Astrocyte (in vitro differentiated cells and primary cell): ENCODE results near the gene STARD8. TPM values are rescaled to one million over a fixed set of nuclear protein-coding genes. Genes with fewer than 3 reads are reported as not detected.
A peak's percentile ranks its signal among the peaks of the same experiment; 100 is the strongest.

Experiments used
- DNase-seq: peaks from one replicate; pipeline ENCODE4 v3.0.0-alpha.2; 2010; ENCODE audit warnings: low read depth
- FAIRE-seq: peaks from 2 replicates; lab custom pipeline; 2011; peaks lifted over from hg19 to GRCh38; lab: Jason Lieb, UNC
- H2AFZ ChIP-seq: 2 replicates; pipeline ENCODE4 v1.6.0; 2012; ENCODE audit warnings: low read depth, low read length, inconsistent platforms
- H3K27ac ChIP-seq: 2 replicates; pipeline ENCODE4 v1.5.1; 2011; ENCODE audit warnings: low read depth, low read length, inconsistent platforms
- H3K27me3 ChIP-seq: 2 replicates; pipeline ENCODE4 v1.6.0; 2011; ENCODE audit warnings: low read length, inconsistent platforms; ENCODE audit not compliant: insufficient read depth
- H3K36me3 ChIP-seq: 2 replicates; pipeline ENCODE4 v1.5.1; 2011; ENCODE audit warnings: low read length, inconsistent platforms; ENCODE audit not compliant: insufficient read depth
- H3K4me1 ChIP-seq: 2 replicates; pipeline ENCODE4 v1.5.1; 2011; ENCODE audit warnings: low read length, inconsistent platforms; ENCODE audit not compliant: insufficient read depth
- H3K4me2 ChIP-seq: 2 replicates; pipeline ENCODE4 v1.6.0; 2012; ENCODE audit warnings: low read length, inconsistent platforms
- H3K4me3 ChIP-seq: 2 replicates; pipeline ENCODE4 v1.5.1; 2011; ENCODE audit warnings: low read depth, mild to moderate bottlenecking, low read length, inconsistent platforms; ENCODE audit not compliant: insufficient read depth
- H3K79me2 ChIP-seq: 2 replicates; pipeline ENCODE4 v1.6.0; 2012; ENCODE audit warnings: mild to moderate bottlenecking, low read length, inconsistent platforms; ENCODE audit not compliant: insufficient read depth
- H3K9ac ChIP-seq: 2 replicates; pipeline ENCODE4 v1.6.0; 2012; ENCODE audit warnings: mild to moderate bottlenecking, low read length, inconsistent platforms
- H3K9me3 ChIP-seq: 2 replicates; pipeline ENCODE4 v1.5.1; 2012; ENCODE audit warnings: low read depth, mild to moderate bottlenecking, low read length, inconsistent platforms; ENCODE audit not compliant: insufficient read depth
- H4K20me1 ChIP-seq: 2 replicates; pipeline ENCODE4 v1.6.0; 2012; ENCODE audit warnings: low read length, inconsistent platforms; ENCODE audit not compliant: insufficient read depth
- H3K27ac Mint-ChIP-seq: one replicate; pipeline ENCODE4 v1.8.0; 2021; ENCODE audit warnings: mild to moderate bottlenecking, mixed read lengths; ENCODE audit not compliant: unreplicated experiment
- H3K27me3 Mint-ChIP-seq: one replicate; pipeline ENCODE4 v1.8.0; 2021; ENCODE audit warnings: low read depth, mixed read lengths; ENCODE audit not compliant: unreplicated experiment
- H3K36me3 Mint-ChIP-seq: one replicate; pipeline ENCODE4 v1.8.0; 2021; ENCODE audit warnings: low read depth, mixed read lengths; ENCODE audit not compliant: unreplicated experiment
- H3K4me1 Mint-ChIP-seq: one replicate; pipeline ENCODE4 v1.8.0; 2021; ENCODE audit warnings: low read depth, mixed read lengths; ENCODE audit not compliant: unreplicated experiment
- H3K4me3 Mint-ChIP-seq: one replicate; pipeline ENCODE4 v1.8.0; 2021; ENCODE audit warnings: mild to moderate bottlenecking, moderate library complexity, mixed read lengths; ENCODE audit not compliant: unreplicated experiment
- H3K9me3 Mint-ChIP-seq: one replicate; pipeline ENCODE4 v1.8.0; 2021; ENCODE audit warnings: mild to moderate bottlenecking, mixed read lengths; ENCODE audit not compliant: unreplicated experiment
- EZH2 ChIP-seq: IDR thresholded peaks from 2 replicates; pipeline ENCODE4 v1.6.1; 2012; ENCODE audit warnings: mild to moderate bottlenecking, low read length, inconsistent platforms; ENCODE audit not compliant: insufficient read depth
- total RNA-seq: library from RNA; stranded (reverse); gene quantifications from 2 replicates; pipeline ENCODE4 v1.2.1, GENCODE V29; 2021
- TF ChIP-seq, protein P1 (sequence below): IDR thresholded peaks from 2 replicates; pipeline ENCODE4 v1.5.1; 2011; ENCODE audit warnings: low read depth, mild to moderate bottlenecking, inconsistent platforms, low read length, moderate library complexity; ENCODE audit not compliant: insufficient read depth

The STARD8 gene
- total RNA-seq, 1 donor from 2014 or later, result 1.3 TPM

DNA sequence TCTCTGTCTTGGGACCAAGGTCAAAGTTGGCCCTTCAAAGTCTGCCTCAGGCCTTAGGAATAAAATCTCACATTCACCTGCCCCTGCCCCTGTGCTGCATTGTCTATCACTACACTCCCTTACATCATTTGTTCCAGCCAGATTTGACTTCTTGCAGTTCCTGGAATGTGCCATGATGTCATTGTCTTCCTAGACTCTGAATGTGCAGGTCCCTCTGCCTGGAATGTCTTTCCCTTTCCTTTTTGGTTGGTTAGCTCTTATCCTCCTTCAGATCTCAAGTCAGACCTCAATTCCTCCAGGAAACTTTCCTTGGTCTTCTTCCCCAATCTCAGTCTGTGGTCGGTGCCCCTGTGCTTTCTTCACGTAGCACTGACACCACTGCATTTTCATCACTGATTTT is 113.6 kb downstream of the STARD8 start:
- Histone ChIP-seq H4K20me1 (no peaks in the 10 kb centered on the region), H3K79me2 (no peaks in the 10 kb centered on the region), H3K27me3 (no peaks in the 10 kb centered on the region), H3K4me1 (no peaks in the 10 kb centered on the region), H3K4me3 (no peak overlapping the region), H3K36me3 (no peaks in the 10 kb centered on the region), H3K9me3 (no peaks in the 10 kb centered on the region), H3K27ac (no peak overlapping the region), H2AFZ (no peak overlapping the region), H3K4me2 (no peak overlapping the region), H3K9ac (no peak overlapping the region)
- Mint-ChIP-seq H3K4me1 (peaks cover 6% of the 10 kb centered on the region), H3K9me3 (no peaks in the 10 kb centered on the region), H3K27me3 (peaks cover 7% of the 10 kb centered on the region), H3K27ac (no peak overlapping the region), H3K36me3 (no peaks in the 10 kb centered on the region), H3K4me3 (no peak overlapping the region)
- FAIRE-seq (peak; percentile 68), DNase-seq (no peak)
- TF ChIP-seq EZH2, result no peak
- TF ChIP-seq, protein P1, sequence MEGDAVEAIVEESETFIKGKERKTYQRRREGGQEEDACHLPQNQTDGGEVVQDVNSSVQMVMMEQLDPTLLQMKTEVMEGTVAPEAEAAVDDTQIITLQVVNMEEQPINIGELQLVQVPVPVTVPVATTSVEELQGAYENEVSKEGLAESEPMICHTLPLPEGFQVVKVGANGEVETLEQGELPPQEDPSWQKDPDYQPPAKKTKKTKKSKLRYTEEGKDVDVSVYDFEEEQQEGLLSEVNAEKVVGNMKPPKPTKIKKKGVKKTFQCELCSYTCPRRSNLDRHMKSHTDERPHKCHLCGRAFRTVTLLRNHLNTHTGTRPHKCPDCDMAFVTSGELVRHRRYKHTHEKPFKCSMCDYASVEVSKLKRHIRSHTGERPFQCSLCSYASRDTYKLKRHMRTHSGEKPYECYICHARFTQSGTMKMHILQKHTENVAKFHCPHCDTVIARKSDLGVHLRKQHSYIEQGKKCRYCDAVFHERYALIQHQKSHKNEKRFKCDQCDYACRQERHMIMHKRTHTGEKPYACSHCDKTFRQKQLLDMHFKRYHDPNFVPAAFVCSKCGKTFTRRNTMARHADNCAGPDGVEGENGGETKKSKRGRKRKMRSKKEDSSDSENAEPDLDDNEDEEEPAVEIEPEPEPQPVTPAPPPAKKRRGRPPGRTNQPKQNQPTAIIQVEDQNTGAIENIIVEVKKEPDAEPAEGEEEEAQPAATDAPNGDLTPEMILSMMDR, result no peak

DNA sequence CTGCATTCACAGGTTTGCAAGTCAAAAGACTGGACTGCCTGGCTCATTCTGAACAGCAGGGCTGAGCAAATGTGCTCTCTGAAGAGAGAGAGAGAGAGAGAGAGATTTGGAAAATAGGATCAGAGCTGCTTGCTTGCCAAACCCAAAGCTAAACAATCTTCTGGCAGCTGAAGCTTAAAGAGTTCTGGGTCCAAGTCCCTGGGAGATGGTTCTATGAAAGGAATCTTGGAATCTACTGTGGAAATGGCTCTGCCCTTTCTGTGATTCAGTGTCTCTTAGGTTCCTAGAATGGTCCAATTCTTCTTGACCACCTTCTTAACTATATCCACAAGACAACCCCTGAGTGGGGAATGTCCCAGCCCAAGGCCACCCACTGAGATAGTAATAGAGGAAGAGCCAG is 115.3 kb downstream of the STARD8 start:
- no peaks in the 10 kb centered on the region for H3K27me3 ChIP-seq
- H3K9me3 ChIP-seq, result no peaks in the 10 kb centered on the region
- no peaks in the 10 kb centered on the region for H3K4me1 ChIP-seq
- Mint-ChIP-seq H3K36me3 (no peaks in the 10 kb centered on the region), H3K27me3 (peaks cover 9% of the 10 kb centered on the region), H3K4me3 (no peak overlapping the region), H3K9me3 (no peaks in the 10 kb centered on the region), H3K4me1 (peaks cover 6% of the 10 kb centered on the region), H3K27ac (no peak overlapping the region)
- H3K9ac ChIP-seq, result no peak overlapping the region
- no peak overlapping the region for H2AFZ ChIP-seq
- no peak overlapping the region for H3K4me3 ChIP-seq
- no peak for TF ChIP-seq EZH2
- TF ChIP-seq, protein P1, result no peak
- H3K4me2 ChIP-seq, result no peak overlapping the region
- H3K36me3 ChIP-seq, result no peaks in the 10 kb centered on the region
- no peaks in the 10 kb centered on the region for H4K20me1 ChIP-seq
- H3K79me2 ChIP-seq, result no peaks in the 10 kb centered on the region
- DNase-seq, result no peak
- FAIRE-seq, result no peak
- no peak overlapping the region for H3K27ac ChIP-seq

DNA sequence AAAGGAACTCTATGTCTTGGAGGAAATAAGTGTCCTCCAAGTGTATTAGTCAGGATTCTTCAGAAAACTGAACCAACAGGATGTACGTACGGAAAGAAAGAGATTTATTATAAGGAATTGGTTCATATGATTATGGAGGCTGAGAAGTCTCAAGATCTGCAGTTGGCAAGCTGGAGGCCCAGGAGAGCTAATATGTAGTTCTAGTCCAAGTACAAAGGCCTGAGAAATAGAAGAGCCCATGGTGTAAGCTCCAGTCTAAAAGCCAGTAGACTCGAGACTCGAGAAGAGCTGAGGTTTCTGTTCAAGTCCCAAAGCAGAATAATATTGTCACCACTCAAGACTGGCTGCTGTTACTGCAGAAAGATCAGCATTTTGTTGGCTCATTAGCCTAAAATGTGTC is 116.0 kb downstream of the STARD8 start:
- Histone ChIP-seq H2AFZ (no peak overlapping the region), H3K27ac (no peak overlapping the region), H3K4me3 (no peak overlapping the region), H3K9ac (no peak overlapping the region), H3K4me1 (no peaks in the 10 kb centered on the region), H3K79me2 (no peaks in the 10 kb centered on the region), H4K20me1 (no peaks in the 10 kb centered on the region), H3K9me3 (no peaks in the 10 kb centered on the region), H3K27me3 (no peaks in the 10 kb centered on the region), H3K36me3 (no peaks in the 10 kb centered on the region), H3K4me2 (no peak overlapping the region)
- peaks cover 6% of the 10 kb centered on the region for H3K4me1 Mint-ChIP-seq
- H3K9me3 Mint-ChIP-seq, result no peaks in the 10 kb centered on the region
- FAIRE-seq (peak; percentile 5), DNase-seq (no peak)
- no peaks in the 10 kb centered on the region for H3K36me3 Mint-ChIP-seq
- no peak overlapping the region for H3K27ac Mint-ChIP-seq
- peaks cover 11% of the 10 kb centered on the region for H3K27me3 Mint-ChIP-seq
- H3K4me3 Mint-ChIP-seq, result no peak overlapping the region
- TF ChIP-seq EZH2, result no peak
- TF ChIP-seq, protein P1, result no peak

Other genes starting within 250 kb of the STARD8 start
- gene OPHN1, start 214.2 kb upstream of the STARD8 start, total RNA-seq, result 3.7 and 5.1 TPM in 2 replicates
- 33.0 and 38.2 TPM in 2 replicates for gene YIPF6, start 148.6 kb upstream of the STARD8 start, total RNA-seq
- 23.0 and 23.3 TPM in 2 replicates for gene EFNB1, start 181.4 kb downstream of the STARD8 start, total RNA-seq